IMR-90 (cell line): Measurements from ENCODE around the gene NEGR1. TPM values are rescaled to one million over a fixed set of nuclear protein-coding genes. Genes with fewer than 3 reads are reported as not detected.

Experiments
- ATAC-seq: fragments of 200-7000 bp; cut with Tn5 transposase; 2 replicates; pipeline ENCODE4 v1.9.1; 2020; ENCODE audit warnings: low read depth, mild to moderate bottlenecking, moderate library complexity
- BruUV-seq: library from RNA; stranded (reverse); fragments of 400-500 nt; replicated peaks from 2 replicates; lab custom pipeline; 2021; lab: Mats Ljungman, UMichigan
- CTCF ChIA-PET: fragments of 300-600 bp; formaldehyde crosslinking; extraction: SDS; loops from one replicate; lab custom pipeline; 2021; ENCODE audit warnings: antibody characterized with exemption; lab: Yijun Ruan, JAX
- POLR2A ChIA-PET: fragments of 300-600 bp; sonication (Branson Sonifier 250); formaldehyde crosslinking; loops from one replicate; lab custom pipeline; 2022; ENCODE audit warnings: antibody characterized with exemption; ENCODE audit not compliant: unreplicated experiment; lab: Charles Lee
- DNase-seq: peaks from one replicate; pipeline ENCODE4 v3.0.0; 2013
- H2AFZ ChIP-seq: replicated peaks from 2 replicates; pipeline ENCODE3; 2013; ENCODE audit warnings: low read length, mild to moderate bottlenecking; ENCODE audit not compliant: poor library complexity
- H2AK5ac ChIP-seq: 2 replicates; pipeline ENCODE4 v1.6.1; 2013; ENCODE audit warnings: low read depth, low read length, inconsistent platforms
- H2AK9ac ChIP-seq: replicated peaks from 2 replicates; pipeline ENCODE3; 2013; ENCODE audit warnings: mild to moderate bottlenecking, low read depth, low read length, moderate library complexity; ENCODE audit not compliant: poor library complexity
- H2BK120ac ChIP-seq: 2 replicates; pipeline ENCODE4 v1.6.1; 2013; ENCODE audit warnings: low read depth, low read length, inconsistent platforms
- H2BK15ac ChIP-seq: 3 replicates; pipeline ENCODE4 v1.6.1; 2013; ENCODE audit warnings: low read depth, low read length, inconsistent platforms
- H2BK20ac ChIP-seq: 2 replicates; pipeline ENCODE4 v1.6.1; 2013; ENCODE audit warnings: low read depth, mild to moderate bottlenecking, inconsistent platforms, low read length, moderate library complexity
- H2BK5ac ChIP-seq: 2 replicates; pipeline ENCODE4 v1.6.1; 2013; ENCODE audit warnings: mild to moderate bottlenecking, low read depth, low read length, inconsistent platforms; ENCODE audit not compliant: poor library complexity, severe bottlenecking
- H3K14ac ChIP-seq: replicated peaks from 2 replicates; pipeline ENCODE4 v1.6.1; 2013; ENCODE audit warnings: low read depth, low read length, inconsistent platforms
- H3K18ac ChIP-seq: 2 replicates; pipeline ENCODE4 v1.6.1; 2013; ENCODE audit warnings: low read depth, low read length, control low read depth
- H3K23ac ChIP-seq: 2 replicates; pipeline ENCODE4 v1.6.1; 2013; ENCODE audit warnings: low read depth, low read length, inconsistent platforms
- H3K27ac ChIP-seq: 2 replicates; pipeline ENCODE4 v1.5.1; 2013; ENCODE audit warnings: mild to moderate bottlenecking, control low read depth, low read length; ENCODE audit not compliant: insufficient read depth
- H3K27me3 ChIP-seq: 2 replicates; pipeline ENCODE4 v1.6.1; 2013; ENCODE audit warnings: low read length; ENCODE audit not compliant: control insufficient read depth, insufficient read depth
- H3K36me3 ChIP-seq: 2 replicates; pipeline ENCODE4 v1.6.1; 2013; ENCODE audit warnings: low read length, mixed read lengths; ENCODE audit not compliant: control insufficient read depth, insufficient read depth
- H3K4ac ChIP-seq: 2 replicates; pipeline ENCODE4 v1.6.1; 2013; ENCODE audit warnings: low read depth, low read length, inconsistent platforms
- H3K4me1 ChIP-seq: 2 replicates; pipeline ENCODE4 v1.6.1; 2013; ENCODE audit warnings: low read length, mixed read lengths; ENCODE audit not compliant: control insufficient read depth, insufficient read depth
- H3K4me2 ChIP-seq: 2 replicates; pipeline ENCODE4 v1.6.1; 2013; ENCODE audit warnings: low read depth, mild to moderate bottlenecking, control low read depth, low read length, moderate library complexity
- H3K4me3 ChIP-seq: 2 replicates; pipeline ENCODE4 v1.5.1; 2013; ENCODE audit warnings: low read depth, mild to moderate bottlenecking, control low read depth, low read length, moderate library complexity; ENCODE audit not compliant: insufficient read depth
- H3K56ac ChIP-seq: 2 replicates; pipeline ENCODE4 v1.6.1; 2013; ENCODE audit warnings: low read length, inconsistent platforms; ENCODE audit not compliant: insufficient read depth; ENCODE audit errors: extremely low read depth
- H3K79me1 ChIP-seq, 2 experiments: 2 replicates each; pipeline ENCODE4 v1.6.1; 2013; ENCODE audit warnings: low read length in 2 of 2, inconsistent platforms in 1 of 2, low read depth in 1 of 2
- H3K9ac ChIP-seq: 2 replicates; pipeline ENCODE4 v1.6.1; 2013; ENCODE audit warnings: low read depth, low read length, control low read depth
- H3K9me1 ChIP-seq: 2 replicates; pipeline ENCODE4 v1.6.1; 2013; ENCODE audit warnings: low read length, inconsistent platforms; ENCODE audit not compliant: insufficient read depth
- H3K9me3 ChIP-seq: 2 replicates; pipeline ENCODE4 v1.6.1; 2013; ENCODE audit warnings: low read length; ENCODE audit not compliant: control insufficient read depth, insufficient read depth
- H4K20me1 ChIP-seq: 2 replicates; pipeline ENCODE4 v1.6.1; 2013; ENCODE audit warnings: low read length, inconsistent platforms; ENCODE audit not compliant: insufficient read depth
- H4K5ac ChIP-seq: 2 replicates; pipeline ENCODE4 v1.6.1; 2013; ENCODE audit warnings: mild to moderate bottlenecking, low read depth, low read length, control low read depth
- H4K8ac ChIP-seq, 2 experiments: 2 replicates each; pipeline ENCODE4 v1.6.1; 2013; ENCODE audit warnings: low read depth in 2 of 2, low read length in 2 of 2, control low read depth in 1 of 2, inconsistent platforms in 1 of 2
- H4K91ac ChIP-seq: 2 replicates; pipeline ENCODE4 v1.6.1; 2013; ENCODE audit warnings: low read depth, low read length, inconsistent platforms; ENCODE audit not compliant: insufficient read depth
- RAD21 ChIP-seq: IDR thresholded peaks from 2 replicates; pipeline ENCODE4 v1.6.1; 2012; ENCODE audit warnings: low read length, improper control_type of control experiment
- RCOR1 ChIP-seq: IDR thresholded peaks from 2 replicates; pipeline ENCODE4 v1.6.1; 2012; ENCODE audit warnings: mild to moderate bottlenecking, low read length, improper control_type of control experiment; ENCODE audit not compliant: insufficient replicate concordance
- RFX5 ChIP-seq: IDR thresholded peaks from 2 replicates; pipeline ENCODE4 v1.8.0; 2012; ENCODE audit warnings: low read depth, mild to moderate bottlenecking, low read length, moderate library complexity
- WGBS, 2 experiments: methylation state at CpG; one replicate each; pipeline versions ENCODE4 v1.1.5 to v1.1.7; 2013; ENCODE audit warnings: missing lambda C conversion rate in 2 of 2; ENCODE audit not compliant: insufficient read length in 1 of 2; ENCODE audit errors: extremely low coverage in 2 of 2; 5-methylcytosine and 5-hydroxymethylcytosine counted together
- dilution Hi-C: fragments of 300-500 bp; cut with HindIII; formaldehyde crosslinking; loops from one replicate; pipeline ENCODE4 v1.14.3; 2018; ENCODE audit warnings: low sequenced_read_pairs; ENCODE audit not compliant: unreplicated experiment
- in situ Hi-C: fragments of 300-500 bp; cut with MboI; formaldehyde crosslinking; loops from 3 replicates; pipeline ENCODE4 v1.14.3; 2019; ENCODE audit warnings: low sequenced_read_pairs, inconsistent platforms, mixed read lengths
- intact Hi-C: fragments of 100-400 bp; cut with micrococcal nuclease; formaldehyde crosslinking; loops from 2 replicates; pipeline ENCODE4 v1.10.0; 2022
- polyA plus RNA-seq, 3 experiments: library from polyadenylated mRNA; depleted of rRNA; stranded (reverse); fragments of >200 nt; gene quantifications; 2 replicates each; pipeline ENCODE4 v1.2.3, GENCODE V29; 2012; ENCODE audit warnings: low replicate concordance in 1 of 3
- total RNA-seq: library from RNA; depleted of rRNA; stranded (reverse); fragments of >200 nt; gene quantifications from 2 replicates; pipeline ENCODE4 v1.2.3, GENCODE V29; 2012
- TF ChIP-seq, protein P1 (sequence below): conservative IDR thresholded peaks from 2 replicates; pipeline ENCODE4 v1.5.1; 2012; ENCODE audit warnings: mild to moderate bottlenecking, low read depth, low read length, improper control_type of control experiment

Gene NEGR1
- total and polyA plus RNA-seq, 2 of the 4 experiments (the other 2 are of a cell fraction): 5.1 to 9.1 TPM

DNA sequence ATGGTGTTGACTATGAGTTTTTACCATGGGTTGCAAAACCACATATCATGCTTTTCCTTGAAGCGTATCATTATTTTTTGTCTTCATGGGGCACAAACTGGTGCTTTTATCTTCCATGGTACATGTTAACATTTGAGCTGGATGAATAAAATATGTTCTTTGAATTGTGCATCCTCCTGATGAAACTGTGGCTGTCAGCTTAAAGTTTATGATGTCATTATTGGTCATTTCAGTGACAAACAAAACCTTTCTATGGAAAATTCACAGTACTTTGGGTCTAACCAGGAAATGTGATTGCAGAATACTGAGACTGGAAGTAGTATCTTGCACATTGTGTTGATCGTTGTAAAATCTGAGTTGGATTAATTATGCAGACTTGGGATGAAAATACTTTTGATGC is 909.8 kb downstream of the NEGR1 start:
- in situ Hi-C loops: no loop called here
- Histone ChIP-seq H3K36me3 (no peaks in the 10 kb centered on the region), H2BK5ac (no peak overlapping the region), H3K4me1 (no peaks in the 10 kb centered on the region), H4K5ac (no peak overlapping the region), H2AK5ac (no peak overlapping the region), H2BK15ac (no peak overlapping the region), H2AFZ (no peak overlapping the region), H3K27ac (no peak overlapping the region), H2BK20ac (no peak overlapping the region), H2BK120ac (no peak overlapping the region), H3K23ac (no peak overlapping the region), H3K18ac (no peak overlapping the region), H4K91ac (no peak overlapping the region), H4K20me1 (no peaks in the 10 kb centered on the region), H3K56ac (no peak overlapping the region), H3K27me3 (no peaks in the 10 kb centered on the region), H3K9me1 (no peaks in the 10 kb centered on the region), H3K4me2 (no peak overlapping the region), H3K79me1 (no peaks in the 10 kb centered on the region), H2AK9ac (no peak overlapping the region), H3K9me3 (no peaks in the 10 kb centered on the region), H3K14ac (no peak overlapping the region), H3K9ac (no peak overlapping the region), H4K8ac (no peak overlapping the region), H3K4ac (no peak overlapping the region), H3K4me3 (no peak overlapping the region)
- intact Hi-C loops: no loop called here
- CTCF ChIA-PET: no interaction called here
- DNase-seq (no peak), ATAC-seq (no peak)
- dilution Hi-C loops: no loop called here
- TF ChIP-seq RAD21 (no peak), RFX5 (no peak), RCOR1 (no peak)
- TF ChIP-seq, protein P1, sequence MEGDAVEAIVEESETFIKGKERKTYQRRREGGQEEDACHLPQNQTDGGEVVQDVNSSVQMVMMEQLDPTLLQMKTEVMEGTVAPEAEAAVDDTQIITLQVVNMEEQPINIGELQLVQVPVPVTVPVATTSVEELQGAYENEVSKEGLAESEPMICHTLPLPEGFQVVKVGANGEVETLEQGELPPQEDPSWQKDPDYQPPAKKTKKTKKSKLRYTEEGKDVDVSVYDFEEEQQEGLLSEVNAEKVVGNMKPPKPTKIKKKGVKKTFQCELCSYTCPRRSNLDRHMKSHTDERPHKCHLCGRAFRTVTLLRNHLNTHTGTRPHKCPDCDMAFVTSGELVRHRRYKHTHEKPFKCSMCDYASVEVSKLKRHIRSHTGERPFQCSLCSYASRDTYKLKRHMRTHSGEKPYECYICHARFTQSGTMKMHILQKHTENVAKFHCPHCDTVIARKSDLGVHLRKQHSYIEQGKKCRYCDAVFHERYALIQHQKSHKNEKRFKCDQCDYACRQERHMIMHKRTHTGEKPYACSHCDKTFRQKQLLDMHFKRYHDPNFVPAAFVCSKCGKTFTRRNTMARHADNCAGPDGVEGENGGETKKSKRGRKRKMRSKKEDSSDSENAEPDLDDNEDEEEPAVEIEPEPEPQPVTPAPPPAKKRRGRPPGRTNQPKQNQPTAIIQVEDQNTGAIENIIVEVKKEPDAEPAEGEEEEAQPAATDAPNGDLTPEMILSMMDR: no peak
- WGBS, 2 experiments: no CpG with 5 or more reads among the region's 2 CpGs
- no TSS peak for BruUV-seq
- POLR2A ChIA-PET: no interaction called here
